CD4-positive, alpha-beta memory T cell (primary cell): ENCODE results near the gene FCN2. TPM values are rescaled to one million over a fixed set of nuclear protein-coding genes. Genes with fewer than 3 reads are reported as not detected.

Experiments
- CTCF ChIA-PET: fragments of 350-600 bp; sonication (Branson Sonifier 250); formaldehyde crosslinking; loops from one replicate; lab custom pipeline; 2021; ENCODE audit warnings: inconsistent platforms; ENCODE audit not compliant: partially characterized antibody; lab: Charles Lee
- POLR2A ChIA-PET: fragments of 350-600 bp; sonication (Branson Sonifier 250); formaldehyde crosslinking; loops from one replicate; lab custom pipeline; 2021; ENCODE audit not compliant: partially characterized antibody; lab: Charles Lee
- DNase-seq, 5 donors: peaks; one replicate each; pipeline versions ENCODE4 v3.0.0 to v3.0.0-alpha.2; 2020 to 2022; ENCODE audit warnings: mixed read lengths in 1 of 5
- H3K27ac ChIP-seq: one replicate; pipeline ENCODE4 v1.7.0; 2013; ENCODE audit warnings: low read depth, low read length
- H3K27me3 ChIP-seq: 2 replicates; pipeline ENCODE4 v1.7.0; 2013; ENCODE audit warnings: mild to moderate bottlenecking, low read length, moderate library complexity; ENCODE audit not compliant: insufficient read depth
- H3K36me3 ChIP-seq: 2 replicates; pipeline ENCODE4 v1.7.0; 2013; ENCODE audit warnings: mild to moderate bottlenecking, low read length, moderate library complexity; ENCODE audit not compliant: insufficient read depth
- H3K4me1 ChIP-seq: 2 replicates; pipeline ENCODE4 v1.7.0; 2013; ENCODE audit warnings: mild to moderate bottlenecking, low read length, moderate library complexity; ENCODE audit not compliant: insufficient read depth
- H3K4me3 ChIP-seq, 2 donors: one replicate each; pipeline ENCODE4 v1.7.0; 2013; ENCODE audit warnings: low read length in 2 of 2, mild to moderate bottlenecking in 1 of 2
- H3K9me3 ChIP-seq, 2 donors: one replicate each; pipeline ENCODE4 v1.7.0; 2013; ENCODE audit warnings: low read length in 2 of 2, control low read depth in 1 of 2; ENCODE audit not compliant: control insufficient read depth in 1 of 2
- H3K27ac Mint-ChIP-seq, 7 donors: one replicate each; pipeline ENCODE4 v1.8.0; 2020 to 2021; ENCODE audit warnings: mixed read lengths in 7 of 7, mild to moderate bottlenecking in 6 of 7, inconsistent platforms in 3 of 7, moderate library complexity in 3 of 7
- H3K27me3 Mint-ChIP-seq, 2 donors: one replicate each; pipeline ENCODE4 v1.8.0; 2020 to 2021; ENCODE audit warnings: mixed read lengths in 2 of 2
- H3K36me3 Mint-ChIP-seq, 2 donors: one replicate each; pipeline ENCODE4 v1.8.0; 2020 to 2021; ENCODE audit warnings: mixed read lengths in 2 of 2, inconsistent platforms in 1 of 2, mild to moderate bottlenecking in 1 of 2
- H3K4me1 Mint-ChIP-seq, 4 donors: one replicate each; pipeline ENCODE4 v1.8.0; 2020 to 2021; ENCODE audit warnings: mixed read lengths in 4 of 4, mild to moderate bottlenecking in 1 of 4
- H3K4me3 Mint-ChIP-seq, 8 donors: one replicate each; pipeline ENCODE4 v1.8.0; 2020 to 2021; ENCODE audit warnings: mixed read lengths in 8 of 8, mild to moderate bottlenecking in 7 of 8, moderate library complexity in 6 of 8, inconsistent platforms in 3 of 8
- H3K9me3 Mint-ChIP-seq, 8 donors: one replicate each; pipeline ENCODE4 v1.8.0; 2020 to 2021; ENCODE audit warnings: mixed read lengths in 8 of 8, mild to moderate bottlenecking in 5 of 8, inconsistent platforms in 3 of 8, moderate library complexity in 1 of 8
- intact Hi-C: fragments of 100-400 bp; cut with micrococcal nuclease; formaldehyde crosslinking; loops from one replicate; pipeline ENCODE4 v1.15.1; 2023
- polyA plus RNA-seq, 2 donors: library from polyadenylated mRNA; unstranded; fragments of 300-500 nt; fragmentation: Illumina TruSeq; gene quantifications; one replicate each; pipeline ENCODE4 v1.2.3, GENCODE V29; 2021
- total RNA-seq, 2 experiments: library from RNA; stranded (reverse); gene quantifications; one replicate each; pipeline ENCODE4 v1.2.3, GENCODE V29; 2021

Gene FCN2
- total and polyA plus RNA-seq, 4 experiments from 2014 or later = not detected

- H3K27ac ChIP-seq = no peak overlapping the region
- H3K4me3 ChIP-seq = no peak overlapping the region
- H3K27me3 ChIP-seq = no peaks in the 10 kb centered on the region
- intact Hi-C loops = no loop called here
- H3K4me3 Mint-ChIP-seq = no peak overlapping the region
- H3K27me3 Mint-ChIP-seq = no peaks in the 10 kb centered on the region
- no peak for DNase-seq
- H3K4me1 ChIP-seq = no peaks in the 10 kb centered on the region
- no peaks in the 10 kb centered on the region for H3K9me3 Mint-ChIP-seq
- H3K36me3 ChIP-seq = no peaks in the 10 kb centered on the region
- H3K4me1 Mint-ChIP-seq = no peaks in the 10 kb centered on the region
- H3K27ac Mint-ChIP-seq = no peak overlapping the region
- H3K36me3 Mint-ChIP-seq = no peaks in the 10 kb centered on the region
- ChIA-PET POLR2A (no interaction called here), CTCF (no interaction called here)
- H3K9me3 ChIP-seq = no peaks in the 10 kb centered on the region
These were observed 44.6 kb upstream of the FCN2 start for GRCh38 chr9:134835987-134836386.

GRCh38 chr9:134836406-134836970, 44.1 kb upstream of the FCN2 start:
- intact Hi-C loops = no loop called here
- Histone ChIP-seq H3K9me3 (no peaks in the 10 kb centered on the region), H3K4me1 (no peaks in the 10 kb centered on the region), H3K4me3 (no peak overlapping the region), H3K36me3 (no peaks in the 10 kb centered on the region), H3K27ac (no peak overlapping the region), H3K27me3 (no peaks in the 10 kb centered on the region)
- ChIA-PET CTCF (no interaction called here), POLR2A (no interaction called here)
- Mint-ChIP-seq H3K27me3 (no peaks in the 10 kb centered on the region), H3K4me3 (no peak overlapping the region), H3K4me1 (no peaks in the 10 kb centered on the region), H3K9me3 (no peaks in the 10 kb centered on the region), H3K27ac (no peak overlapping the region), H3K36me3 (no peaks in the 10 kb centered on the region)
- DNase-seq = no peak

GRCh38 chr9:134837529-134837928, 43.1 kb upstream of the FCN2 start:
- H3K4me1 ChIP-seq = no peaks in the 10 kb centered on the region
- no peak for DNase-seq
- H3K9me3 Mint-ChIP-seq = no peaks in the 10 kb centered on the region
- H3K27ac Mint-ChIP-seq = no peak overlapping the region
- H3K27ac ChIP-seq = no peak overlapping the region
- no peak overlapping the region for H3K4me3 ChIP-seq
- ChIA-PET CTCF (no interaction called here), POLR2A (no interaction called here)
- H3K4me1 Mint-ChIP-seq = no peaks in the 10 kb centered on the region
- H3K27me3 ChIP-seq = no peaks in the 10 kb centered on the region
- no peak overlapping the region for H3K4me3 Mint-ChIP-seq
- H3K9me3 ChIP-seq = no peaks in the 10 kb centered on the region
- no peaks in the 10 kb centered on the region for H3K36me3 Mint-ChIP-seq
- no peaks in the 10 kb centered on the region for H3K36me3 ChIP-seq
- intact Hi-C loops = no loop called here
- H3K27me3 Mint-ChIP-seq = no peaks in the 10 kb centered on the region

- ChIA-PET CTCF (no interaction called here), POLR2A (no interaction called here)
- no peak for DNase-seq
- no peak overlapping the region for H3K27ac Mint-ChIP-seq
- H3K4me3 Mint-ChIP-seq = no peak overlapping the region
- H3K27me3 Mint-ChIP-seq = peaks cover 0 to 2% of the 10 kb centered on the region in 2 donors
- no peaks in the 10 kb centered on the region for H3K9me3 ChIP-seq
- no peak overlapping the region for H3K27ac ChIP-seq
- H3K36me3 ChIP-seq = no peaks in the 10 kb centered on the region
- no peaks in the 10 kb centered on the region for H3K4me1 ChIP-seq
- H3K4me3 ChIP-seq = no peak overlapping the region
- no peaks in the 10 kb centered on the region for H3K27me3 ChIP-seq
- intact Hi-C loops = no loop called here
- no peaks in the 10 kb centered on the region for H3K4me1 Mint-ChIP-seq
- no peaks in the 10 kb centered on the region for H3K9me3 Mint-ChIP-seq
- no peaks in the 10 kb centered on the region for H3K36me3 Mint-ChIP-seq
These were observed 41.8 kb upstream of the FCN2 start for GRCh38 chr9:134838651-134839454.

GRCh38 chr9:134839455-134840125, 41.0 kb upstream of the FCN2 start:
- POLR2A ChIA-PET = no interaction called here

GRCh38 chr9:134840511-134840910, 40.1 kb upstream of the FCN2 start:
- CTCF ChIA-PET = no interaction called here

More at GRCh38 chr9:134839455-134840125, 41.0 kb upstream of the FCN2 start:
- Mint-ChIP-seq H3K9me3 (no peaks in the 10 kb centered on the region), H3K4me1 (no peaks in the 10 kb centered on the region), H3K27me3 (peaks cover 0 to 2% of the 10 kb centered on the region in 2 donors), H3K4me3 (no peak overlapping the region), H3K27ac (no peak overlapping the region), H3K36me3 (no peaks in the 10 kb centered on the region)
- Histone ChIP-seq H3K9me3 (no peaks in the 10 kb centered on the region), H3K27ac (no peak overlapping the region), H3K36me3 (no peaks in the 10 kb centered on the region), H3K4me3 (no peak overlapping the region), H3K27me3 (no peaks in the 10 kb centered on the region), H3K4me1 (no peaks in the 10 kb centered on the region)
- intact Hi-C loops = no loop called here
- CTCF ChIA-PET = no interaction called here
- DNase-seq = no peak

GRCh38 chr9:134841180-134841904, 39.3 kb upstream of the FCN2 start:
- H3K4me3 Mint-ChIP-seq = no peak overlapping the region
- CTCF ChIA-PET = no interaction called here

More at GRCh38 chr9:134840511-134840910, 40.1 kb upstream of the FCN2 start:
- peaks cover 0 to 2% of the 10 kb centered on the region in 2 donors for H3K27me3 Mint-ChIP-seq
- DNase-seq = no peak
- no peak overlapping the region for H3K27ac ChIP-seq
- no peak overlapping the region for H3K27ac Mint-ChIP-seq
- no peak overlapping the region for H3K4me3 Mint-ChIP-seq
- H3K36me3 Mint-ChIP-seq = no peaks in the 10 kb centered on the region
- H3K4me3 ChIP-seq = no peak overlapping the region
- POLR2A ChIA-PET = no interaction called here
- no peaks in the 10 kb centered on the region for H3K9me3 Mint-ChIP-seq
- H3K27me3 ChIP-seq = no peaks in the 10 kb centered on the region
- H3K36me3 ChIP-seq = no peaks in the 10 kb centered on the region
- intact Hi-C loops = no loop called here
- no peaks in the 10 kb centered on the region for H3K9me3 ChIP-seq
- no peaks in the 10 kb centered on the region for H3K4me1 Mint-ChIP-seq
- H3K4me1 ChIP-seq = no peaks in the 10 kb centered on the region

More at GRCh38 chr9:134841180-134841904, 39.3 kb upstream of the FCN2 start:
- H3K4me3 ChIP-seq = no peak overlapping the region
- POLR2A ChIA-PET = no interaction called here
- no peaks in the 10 kb centered on the region for H3K27me3 ChIP-seq
- Mint-ChIP-seq H3K36me3 (no peaks in the 10 kb centered on the region), H3K9me3 (no peaks in the 10 kb centered on the region), H3K27ac (no peak overlapping the region), H3K4me1 (no peaks in the 10 kb centered on the region), H3K27me3 (peaks cover 0 to 2% of the 10 kb centered on the region in 2 donors)
- no peaks in the 10 kb centered on the region for H3K9me3 ChIP-seq
- no peak for DNase-seq
- H3K4me1 ChIP-seq = no peaks in the 10 kb centered on the region
- H3K36me3 ChIP-seq = no peaks in the 10 kb centered on the region
- intact Hi-C loops = no loop called here
- H3K27ac ChIP-seq = no peak overlapping the region
